ENCODE results near the gene IL17RC.
"Not testable (repeated sequence)": the region's sequence is repeated elsewhere in the genome, so short reads cannot be mapped to it uniquely, and the experiment has no call there.

IL17RC gene

GRCh38 chr3:9898467-9899241 is 18.2 kb upstream of the IL17RC start:
- no peak for TF ChIP-seq CTCF (conservative IDR thresholded peaks at IDR 0.05)
- peak overlapping the region; percentile 98 for H3K27ac ChIP-seq

GRCh38 chr3:9899289-9899791 is 17.6 kb upstream of the IL17RC start:
- peak overlapping the region; percentile 98 for H3K27ac ChIP-seq
- TF ChIP-seq CTCF (conservative IDR thresholded peaks at IDR 0.05): no peak

GRCh38 chr3:9900965-9901415 is 15.9 kb upstream of the IL17RC start:
- not testable (repeated sequence) for H3K27ac ChIP-seq

GRCh38 chr3:9901967-9902366 is 14.9 kb upstream of the IL17RC start:
- no peak for TF ChIP-seq CTCF (conservative IDR thresholded peaks at IDR 0.05)
- H3K27ac ChIP-seq: no peak overlapping the region

- H3K27ac ChIP-seq: no peak within 1 kb of the TSS
Observed at GRCh38 chr3:9902372-9903237, 14.3 kb upstream of the IL17RC start, which contains the start of gene IL17RE. Gene IL17RE, plus strand, starts transcription at chr3:9902848. Its CDS starts 85 bp downstream, at chr3:9902933.

GRCh38 chr3:9903238-9903624 is 13.7 kb upstream of the IL17RC start:
- H3K27ac ChIP-seq: no peak overlapping the region

More at GRCh38 chr3:9902372-9903237, 14.3 kb upstream of the IL17RC start, which contains the start of gene IL17RE:
- no peak for TF ChIP-seq CTCF (conservative IDR thresholded peaks at IDR 0.05)

GRCh38 chr3:9903904-9904303 is 13.0 kb upstream of the IL17RC start:
- no peak overlapping the region for H3K27ac ChIP-seq
- TF ChIP-seq CTCF (conservative IDR thresholded peaks at IDR 0.05): no peak

More at GRCh38 chr3:9903238-9903624, 13.7 kb upstream of the IL17RC start:
- TF ChIP-seq CTCF (conservative IDR thresholded peaks at IDR 0.05): no peak
